Activated gamma-delta T cell (primary cell): ENCODE results near the gene ERCC2.

Experiments used
- DNase-seq: peaks from one replicate; lab custom pipeline; 2025; lab: John Stamatoyannopoulos, UW

Gene ERCC2

DNA sequence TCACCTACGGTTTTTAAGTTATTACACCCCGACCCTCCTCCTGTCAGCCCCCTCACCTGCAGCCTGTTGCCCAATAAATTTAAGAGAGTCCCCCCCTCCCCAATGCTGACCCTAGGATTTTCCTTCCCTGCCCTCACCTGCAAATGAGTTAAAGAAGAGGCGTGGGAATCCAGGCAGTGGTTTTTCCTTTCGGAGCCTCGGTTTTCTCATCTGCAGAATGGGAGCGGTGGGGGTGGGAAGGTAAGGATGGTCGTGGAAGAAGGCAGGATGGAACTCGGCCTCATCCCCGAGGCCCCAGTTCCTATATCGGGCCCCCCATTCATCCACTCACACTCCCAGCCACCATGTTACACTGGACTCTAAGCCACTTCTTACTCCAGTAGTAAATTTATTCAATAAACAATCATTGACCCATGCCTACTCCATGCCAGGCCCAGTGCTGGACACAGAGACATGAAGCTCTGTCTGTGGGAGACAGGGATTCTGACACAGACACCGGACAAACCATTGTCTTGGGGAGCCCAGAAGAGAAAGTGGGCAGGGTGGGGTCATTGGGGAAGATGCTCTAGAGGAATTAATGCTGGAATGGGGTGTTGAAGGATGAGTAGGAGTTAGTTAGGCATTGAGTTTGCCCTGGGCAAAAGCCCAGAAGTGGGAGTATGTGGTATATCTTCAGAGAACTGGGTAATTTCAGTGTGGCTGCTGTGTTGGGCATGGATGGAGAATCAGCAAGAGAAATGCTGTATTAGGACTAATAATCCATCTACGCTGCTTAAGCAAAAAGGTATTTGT is 66.9 kb downstream of the ERCC2 start:
- DNase-seq: no peak

DNA sequence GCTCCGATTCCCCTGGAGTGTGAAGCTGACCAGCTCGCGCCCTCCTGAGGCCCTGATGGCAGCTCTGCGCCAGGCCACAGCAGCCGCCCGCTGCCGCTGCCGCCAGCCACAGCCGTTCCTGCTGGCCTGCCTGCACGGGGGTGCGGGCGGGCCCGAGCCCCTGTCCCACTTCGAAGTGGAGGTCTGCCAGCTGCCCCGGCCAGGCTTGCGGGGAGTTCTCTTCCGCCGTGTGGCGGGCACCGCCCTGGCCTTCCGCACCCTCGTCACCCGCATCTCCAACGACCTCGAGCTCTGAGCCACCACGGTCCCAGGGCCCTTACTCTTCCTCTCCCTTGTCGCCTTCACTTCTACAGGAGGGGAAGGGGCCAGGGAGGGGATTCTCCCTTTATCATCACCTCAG is 68.0 kb downstream of the ERCC2 start:
- DNase-seq: no peak
